Measurements from ENCODE around the gene RNGTT.

GRCh38 chr6:88823998-88824397, 139.4 kb downstream of the RNGTT start:
- no peak for TF ChIP-seq CTCF (IDR thresholded peaks at IDR 0.05)
- no peak for TF ChIP-seq POLR2A (IDR thresholded peaks at IDR 0.05)

Measured in vagina (tissue), 2 donors.